CD4-positive, alpha-beta T cell treated with Interleukin-15 for 4 hours (primary cell): Measurements from ENCODE around the gene BLOC1S4.

ENCODE experiments used
- DNase-seq: peaks from one replicate; pipeline ENCODE4 v3.0.0-alpha.2; 2020; ENCODE audit warnings: low spot score

The BLOC1S4 gene

GRCh38 chr4:6692379-6692778, 23.6 kb upstream of the BLOC1S4 start:
- DNase-seq = no peak

- DNase-seq = no peak
Measured at GRCh38 chr4:6692806-6693205, 23.2 kb upstream of the BLOC1S4 start.

- DNase-seq = no peak
Measured at GRCh38 chr4:6693231-6694176, 22.5 kb upstream of the BLOC1S4 start, which contains the start of gene S100P. S100P (plus strand) TSS chr4:6693878; CDS start chr4:6693933, 55 bp downstream.

GRCh38 chr4:6694177-6694901, 21.6 kb upstream of the BLOC1S4 start:
- no peak for DNase-seq

- DNase-seq = peak; percentile 76
Measured at GRCh38 chr4:6695660-6696610, 20.0 kb upstream of the BLOC1S4 start.

- DNase-seq = no peak
Measured at GRCh38 chr4:6696611-6697010, 19.4 kb upstream of the BLOC1S4 start.

GRCh38 chr4:6697131-6697530, 18.8 kb upstream of the BLOC1S4 start:
- no peak for DNase-seq

- DNase-seq = no peak
Measured at GRCh38 chr4:6699388-6699787, 16.6 kb upstream of the BLOC1S4 start.

GRCh38 chr4:6699903-6700302, 16.1 kb upstream of the BLOC1S4 start:
- DNase-seq = no peak

GRCh38 chr4:6701371-6701770, 14.6 kb upstream of the BLOC1S4 start:
- DNase-seq = peak; percentile 40

- no peak for DNase-seq
Measured at GRCh38 chr4:6702761-6703160, 13.2 kb upstream of the BLOC1S4 start.

GRCh38 chr4:6703786-6704185, 12.2 kb upstream of the BLOC1S4 start:
- DNase-seq = no peak

GRCh38 chr4:6705646-6706045, 10.3 kb upstream of the BLOC1S4 start:
- no peak for DNase-seq

- DNase-seq = no peak
Measured at GRCh38 chr4:6706173-6706572, 9.8 kb upstream of the BLOC1S4 start.

GRCh38 chr4:6709230-6710114, 6.5 kb upstream of the BLOC1S4 start, which contains the start of gene MRFAP1L1:
MRFAP1L1 (minus strand) TSS chr4:6709865; CDS start chr4:6709629, 236 bp downstream.
- DNase-seq = peak; percentile 97

GRCh38 chr4:6710282-6710681, 5.7 kb upstream of the BLOC1S4 start:
- no peak for DNase-seq

GRCh38 chr4:6710996-6711395, 5.0 kb upstream of the BLOC1S4 start:
- DNase-seq = no peak

- no peak for DNase-seq
Measured at GRCh38 chr4:6714954-6715353, 1.0 kb upstream of the BLOC1S4 start.

GRCh38 chr4:6715704-6716017, 313 bp upstream of the BLOC1S4 start:
- no peak for DNase-seq

GRCh38 chr4:6716958-6717655, 1.1 kb downstream of the BLOC1S4 start:
- no peak for DNase-seq
